ENCODE measurements around the gene SHOC2.

DNA sequence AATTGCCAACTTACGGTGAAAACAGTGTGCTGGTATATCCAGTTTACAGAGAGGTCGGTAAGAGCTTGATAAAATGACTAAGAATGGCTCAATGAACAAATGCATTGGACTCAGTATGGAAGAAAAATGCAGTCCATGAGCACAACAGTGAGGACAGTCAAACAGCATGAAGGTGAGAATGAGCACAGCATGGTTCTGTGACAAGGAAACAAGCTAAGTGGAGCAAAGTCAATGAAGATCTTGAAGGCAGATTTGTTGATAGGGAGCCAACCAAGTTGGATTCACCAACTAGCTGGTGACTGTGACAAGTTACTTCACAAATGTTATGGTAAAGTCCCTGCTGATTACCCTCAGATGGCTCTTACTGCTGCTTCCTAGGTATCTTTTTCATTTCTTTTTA lies 75.9 kb downstream of the SHOC2 start:
- TF ChIP-seq, protein P1, sequence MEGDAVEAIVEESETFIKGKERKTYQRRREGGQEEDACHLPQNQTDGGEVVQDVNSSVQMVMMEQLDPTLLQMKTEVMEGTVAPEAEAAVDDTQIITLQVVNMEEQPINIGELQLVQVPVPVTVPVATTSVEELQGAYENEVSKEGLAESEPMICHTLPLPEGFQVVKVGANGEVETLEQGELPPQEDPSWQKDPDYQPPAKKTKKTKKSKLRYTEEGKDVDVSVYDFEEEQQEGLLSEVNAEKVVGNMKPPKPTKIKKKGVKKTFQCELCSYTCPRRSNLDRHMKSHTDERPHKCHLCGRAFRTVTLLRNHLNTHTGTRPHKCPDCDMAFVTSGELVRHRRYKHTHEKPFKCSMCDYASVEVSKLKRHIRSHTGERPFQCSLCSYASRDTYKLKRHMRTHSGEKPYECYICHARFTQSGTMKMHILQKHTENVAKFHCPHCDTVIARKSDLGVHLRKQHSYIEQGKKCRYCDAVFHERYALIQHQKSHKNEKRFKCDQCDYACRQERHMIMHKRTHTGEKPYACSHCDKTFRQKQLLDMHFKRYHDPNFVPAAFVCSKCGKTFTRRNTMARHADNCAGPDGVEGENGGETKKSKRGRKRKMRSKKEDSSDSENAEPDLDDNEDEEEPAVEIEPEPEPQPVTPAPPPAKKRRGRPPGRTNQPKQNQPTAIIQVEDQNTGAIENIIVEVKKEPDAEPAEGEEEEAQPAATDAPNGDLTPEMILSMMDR (IDR thresholded peaks at IDR 0.05): no peak
- TF ChIP-seq POLR2A (IDR thresholded peaks at IDR 0.05): no peak
- TF ChIP-seq EP300 (IDR thresholded peaks at IDR 0.05): no peak

Data from ovary (tissue), 3 donors.